Heart left ventricle (tissue), 16 donors: ENCODE results near the gene SCFD2. TPM values are rescaled to one million over a fixed set of nuclear protein-coding genes. Genes with fewer than 3 reads are reported as not detected.

Experiments used
- ATAC-seq, 4 donors: fragments of 200-7000 bp; cut with Tn5 transposase; one replicate each; pipeline ENCODE4 v1.9.1; 2020 to 2022; ENCODE audit warnings: moderate library complexity in 4 of 4, mild to moderate bottlenecking in 3 of 4, moderate number of reproducible peaks in 1 of 4
- DNase-seq, 5 donors: peaks; one replicate each; pipeline ENCODE4 v3.0.0-alpha.2; 2020
- H3K27ac ChIP-seq, 12 donors: fragments of 200-600 bp; sonication (generic) in 4 of 12; one replicate each; pipeline versions ENCODE4 v1.5.0 to v1.8.0; 2016 to 2022; ENCODE audit warnings: mild to moderate bottlenecking in 2 of 12
- H3K27me3 ChIP-seq, 9 donors: fragments of 200-600 bp; sonication (generic) in 2 of 9; one replicate each; pipeline versions ENCODE4 v1.5.1 to v1.8.0; 2016 to 2022; ENCODE audit warnings: mild to moderate bottlenecking in 3 of 9
- H3K36me3 ChIP-seq, 9 donors: fragments of 200-600 bp; sonication (generic) in 2 of 9; one replicate each; pipeline versions ENCODE4 v1.5.0 to v1.8.0; 2018 to 2022; ENCODE audit warnings: mild to moderate bottlenecking in 2 of 9
- H3K4me1 ChIP-seq, 12 donors: fragments of 200-600 bp; sonication (generic) in 4 of 12; one replicate each; pipeline versions ENCODE4 v1.5.0 to v1.8.0; 2016 to 2022; ENCODE audit warnings: mild to moderate bottlenecking in 3 of 12
- H3K4me3 ChIP-seq, 12 donors: fragments of 200-600 bp; sonication (generic) in 4 of 12; one replicate each; pipeline versions ENCODE4 v1.5.0 to v1.8.0; 2017 to 2022; ENCODE audit warnings: mild to moderate bottlenecking in 9 of 12, moderate library complexity in 4 of 12
- H3K9me3 ChIP-seq, 12 donors: fragments of 200-600 bp; sonication (generic) in 4 of 12; one replicate each; pipeline versions ENCODE4 v1.5.0 to v1.8.0; 2016 to 2022; ENCODE audit warnings: mild to moderate bottlenecking in 1 of 12
- CTCF ChIP-seq, 12 donors: fragments of 200-600 bp; sonication (generic) in 4 of 12; IDR thresholded peaks; one replicate each; pipeline versions ENCODE4 v1.5.0 to v1.8.0; 2018 to 2022; ENCODE audit warnings: antibody characterized with exemption in 12 of 12, mild to moderate bottlenecking in 5 of 12
- POLR2A ChIP-seq, 2 donors: fragments of 450-650 bp; IDR thresholded peaks; one replicate each; pipeline ENCODE4 v1.6.1; 2017; ENCODE audit warnings: antibody characterized with exemption in 2 of 2, mild to moderate bottlenecking in 2 of 2, moderate library complexity in 2 of 2
- WGBS, 4 donors: extraction: QIAGEN DNeasy Blood & Tissue Kit in 2 of 4; methylation state at CpG; one replicate each; pipeline versions ENCODE4 v1.1.5 to v1.1.7; 2013 to 2018; 5-methylcytosine and 5-hydroxymethylcytosine counted together
- intact Hi-C, 10 donors: fragments of 100-400 bp; cut with DNase I; formaldehyde crosslinking; loops; one replicate each; pipeline versions ENCODE4 v1.11.1 to v1.14.2; 2022
- polyA plus RNA-seq, 2 donors: library from polyadenylated mRNA; stranded (reverse); fragments of 200-250 nt; gene quantifications; one replicate each; pipeline ENCODE4 v1.2.3, GENCODE V29; 2013
- total RNA-seq, 9 donors: library from RNA; depleted of rRNA in 2 of 9; stranded (reverse); fragments of >200 nt in 2 of 9; fragmentation: NEBNext Ultra II Directional in 3 of 9; extraction: Animal tissue kit (Norgen Biotek cat#: 25700) in 3 of 9; gene quantifications; one replicate each; pipeline versions ENCODE4 v1.1.0 to v1.2.4, GENCODE V29; 2016 to 2023
- donor health status: ischemic (EF 13 %, LVEDD 7.1; RV severe dilation, severe dysfunction).
- donor health status: healthy with polysubstance abuse.
- donor health status: DM: no; HTN: yes; CAD: no.
- donor health status: DM: no; HTN: no; CAD: no.
- donor health status: ischemic (EF 25% LVEDD 6.9; RV normal size, moderate dysfunction).
- donor health status: ischemic (EF 25% LVEDD 5.7; RV mildly dilated, moderate dysfunction).
- donor health status: healthy.
- donor health status: DM: yes; HTN: yes; CAD: no.
- donor health status: ischemic (EF 35%, LVEDD 5.7; RV mildly dilated, moderate dysfunction).
- donor health status: nonischemic (EF 11% LVEDD 7.7; RV severe dilation, severe dysfunction).
- donor health status: DM: yes; HTN: yes; CAD: no.
- donor health status: PGD.
- donor health status: ischemic (EF 29% LVEDD 5.4; RV normal size, mild dysfunction).
- donor health status: nonischemic (EF 23%, LVEDD 6.1; RV moderate dilation, normal function).

The SCFD2 gene
- total and polyA plus RNA-seq, 11 donors: 3.7 to 14.0 (median 9.8) TPM

- TF ChIP-seq POLR2A (IDR thresholded peaks at IDR 0.05) (no peak), CTCF (IDR thresholded peaks at IDR 0.05) (no peak)
- Histone ChIP-seq H3K4me3 (no peak overlapping the region), H3K27me3 (no peaks in the 10 kb centered on the region), H3K9me3 (no peaks in the 10 kb centered on the region), H3K36me3 (no peaks in the 10 kb centered on the region), H3K27ac (no peak overlapping the region), H3K4me1 (peaks cover 0 to 51% (median 30%) of the 10 kb centered on the region in 12 donors)
- ATAC-seq (no peak), DNase-seq (no peak)
- intact Hi-C loops: loop anchor here (5.0 to 10.0 kb wide), 9 partner anchors 176 to 1216 kb away; partner anchors contain the start of genes FIP1L1 (in 5 of the 10), PDGFRA (in 1 of the 10) and SCFD2 (in 1 of the 10)
- 89 to 95% (median 93%) methylated on average over 3 of the region's 3 CpGs for WGBS, 4 donors
Observed at GRCh38 chr4:53018471-53018870, 347.4 kb downstream of the SCFD2 start.

GRCh38 chr4:53016099-53016820 lies 349.6 kb downstream of the SCFD2 start:
- no peak for DNase-seq
- peaks cover 3 to 55% (median 38%) of the 10 kb centered on the region in 12 donors for H3K4me1 ChIP-seq
- no peak overlapping the region for H3K4me3 ChIP-seq
- ATAC-seq: no peak
- WGBS, 4 donors: 82 to 83% (median 82%) methylated on average over 5 of the region's 5 CpGs
- no peaks in the 10 kb centered on the region for H3K27me3 ChIP-seq
- TF ChIP-seq POLR2A (IDR thresholded peaks at IDR 0.05) (no peak), CTCF (IDR thresholded peaks at IDR 0.05) (no peak)
- H3K36me3 ChIP-seq: no peaks in the 10 kb centered on the region
- no peaks in the 10 kb centered on the region for H3K9me3 ChIP-seq
- no peak overlapping the region for H3K27ac ChIP-seq
- intact Hi-C loops: loop anchor here (5.0 to 10.0 kb wide), 9 partner anchors 179 to 1219 kb away; partner anchors contain the start of genes FIP1L1 (in 5 of the 10), PDGFRA (in 1 of the 10) and SCFD2 (in 1 of the 10)

- Histone ChIP-seq H3K27ac (no peak overlapping the region), H3K9me3 (no peaks in the 10 kb centered on the region), H3K36me3 (no peaks in the 10 kb centered on the region), H3K4me1 (peaks cover 3 to 60% (median 42%) of the 10 kb centered on the region in 12 donors), H3K27me3 (no peaks in the 10 kb centered on the region), H3K4me3 (no peak overlapping the region)
- intact Hi-C loops: loop anchor here (5.0 to 10.0 kb wide), 9 partner anchors 179 to 1219 kb away; partner anchors contain the start of genes FIP1L1 (in 5 of the 10), PDGFRA (in 1 of the 10) and SCFD2 (in 1 of the 10)
- ATAC-seq: peak in 1 of 4 donors; percentile 35
- TF ChIP-seq CTCF (IDR thresholded peaks at IDR 0.05): peak; percentile 51 to 82 (median 72)
- no peak for TF ChIP-seq POLR2A (IDR thresholded peaks at IDR 0.05)
- 27 to 39% (median 33%) methylated on average over 5 of the region's 5 CpGs for WGBS, 4 donors
- DNase-seq: peak in 2 of 5 donors; percentile 19 to 36
Observed at GRCh38 chr4:53015681-53016080, 350.2 kb downstream of the SCFD2 start.

GRCh38 chr4:53014881-53015280 lies 351.0 kb downstream of the SCFD2 start:
- Histone ChIP-seq H3K36me3 (no peaks in the 10 kb centered on the region), H3K4me1 (peaks cover 3 to 56% (median 39%) of the 10 kb centered on the region in 12 donors), H3K27me3 (no peaks in the 10 kb centered on the region), H3K4me3 (no peak overlapping the region), H3K9me3 (no peaks in the 10 kb centered on the region), H3K27ac (no peak overlapping the region)
- WGBS, 4 donors: 49 to 90% (median 79%) methylated on average over 2 of the region's 2 CpGs
- intact Hi-C loops: loop anchor here (5.0 to 10.0 kb wide), 10 partner anchors 180 to 1220 kb away; partner anchors contain the start of genes FIP1L1 (in 6 of the 10), PDGFRA (in 1 of the 10) and SCFD2 (in 1 of the 10)
- no peak for TF ChIP-seq POLR2A (IDR thresholded peaks at IDR 0.05)
- DNase-seq (no peak), ATAC-seq (no peak)
